CD8-positive, alpha-beta memory T cell (primary cell): ENCODE data around the gene RRH. TPM values are rescaled to one million over a fixed set of nuclear protein-coding genes. Genes with fewer than 3 reads are reported as not detected.

Experiments used
- CTCF ChIA-PET: fragments of 350-600 bp; sonication (Branson Sonifier 250); formaldehyde crosslinking; loops from one replicate; lab custom pipeline; 2021; ENCODE audit warnings: antibody characterized with exemption; lab: Charles Lee
- POLR2A ChIA-PET: fragments of 350-600 bp; sonication (Branson Sonifier 250); formaldehyde crosslinking; loops from one replicate; lab custom pipeline; 2021; ENCODE audit warnings: antibody characterized with exemption; lab: Charles Lee
- DNase-seq, 5 donors: peaks; one replicate each; pipeline versions ENCODE4 v3.0.0 to v3.0.0-alpha.2; 2020 to 2022; ENCODE audit warnings: mixed read lengths in 1 of 5
- H3K27ac ChIP-seq: one replicate; pipeline ENCODE4 v1.7.0; 2013; ENCODE audit warnings: low read depth, mild to moderate bottlenecking, low read length, moderate library complexity
- H3K27me3 ChIP-seq: 2 replicates; pipeline ENCODE4 v1.7.0; 2013; ENCODE audit warnings: low read length, mild to moderate bottlenecking; ENCODE audit not compliant: insufficient read depth, poor library complexity, severe bottlenecking
- H3K36me3 ChIP-seq: 2 replicates; pipeline ENCODE4 v1.7.0; 2013; ENCODE audit warnings: mild to moderate bottlenecking, low read length, moderate library complexity; ENCODE audit not compliant: insufficient read depth
- H3K4me1 ChIP-seq: 2 replicates; pipeline ENCODE4 v1.7.0; 2013; ENCODE audit warnings: mild to moderate bottlenecking, low read length, moderate library complexity; ENCODE audit not compliant: insufficient read depth
- H3K4me3 ChIP-seq: 2 replicates; pipeline ENCODE4 v1.7.0; 2013; ENCODE audit warnings: mild to moderate bottlenecking, low read length
- H3K9me3 ChIP-seq: 2 replicates; pipeline ENCODE4 v1.7.0; 2013; ENCODE audit warnings: mild to moderate bottlenecking, low read length
- H3K27ac Mint-ChIP-seq, 8 donors: one replicate each; pipeline ENCODE4 v1.8.0; 2020 to 2021; ENCODE audit warnings: mixed read lengths in 8 of 8, mild to moderate bottlenecking in 6 of 8, inconsistent platforms in 3 of 8, moderate library complexity in 3 of 8
- H3K27me3 Mint-ChIP-seq, 2 donors: one replicate each; pipeline ENCODE4 v1.8.0; 2020 to 2021; ENCODE audit warnings: mixed read lengths in 2 of 2, mild to moderate bottlenecking in 1 of 2, moderate library complexity in 1 of 2
- H3K36me3 Mint-ChIP-seq, 3 donors: one replicate each; pipeline ENCODE4 v1.8.0; 2020 to 2021; ENCODE audit warnings: mixed read lengths in 3 of 3, inconsistent platforms in 1 of 3, mild to moderate bottlenecking in 1 of 3
- H3K4me1 Mint-ChIP-seq, 3 donors: one replicate each; pipeline ENCODE4 v1.8.0; 2020 to 2021; ENCODE audit warnings: mixed read lengths in 3 of 3, inconsistent platforms in 1 of 3, mild to moderate bottlenecking in 1 of 3
- H3K4me3 Mint-ChIP-seq, 7 donors: one replicate each; pipeline ENCODE4 v1.8.0; 2020 to 2021; ENCODE audit warnings: mixed read lengths in 7 of 7, mild to moderate bottlenecking in 6 of 7, moderate library complexity in 4 of 7, inconsistent platforms in 2 of 7
- H3K9me3 Mint-ChIP-seq, 5 donors: one replicate each; pipeline ENCODE4 v1.8.0; 2020 to 2022; ENCODE audit warnings: mixed read lengths in 5 of 5, mild to moderate bottlenecking in 3 of 5, moderate library complexity in 2 of 5, inconsistent platforms in 1 of 5
- polyA plus RNA-seq: library from polyadenylated mRNA; unstranded; fragments of 300-500 nt; fragmentation: Illumina TruSeq; gene quantifications from one replicate; pipeline ENCODE4 v1.2.3, GENCODE V29; 2021
- total RNA-seq, 2 experiments: library from RNA; stranded (reverse); gene quantifications; one replicate each; pipeline ENCODE4 v1.2.3, GENCODE V29; 2021

Gene RRH
- total and polyA plus RNA-seq, 3 experiments from 2014 or later, result 0.16 to 0.44 TPM; not detected in 1

GRCh38 chr4:109818268-109818667 lies 9.5 kb upstream of the RRH start:
- no peak for DNase-seq
- Mint-ChIP-seq H3K4me3 (peak overlapping the region in 1 of 7 donors; percentile 39), H3K4me1 (peaks cover 37 to 58% (median 56%) of the 10 kb centered on the region in 3 donors), H3K9me3 (no peaks in the 10 kb centered on the region), H3K36me3 (peaks cover 0 to 66% (median 13%) of the 10 kb centered on the region in 3 donors), H3K27ac (peak overlapping the region in 3 of 8 donors; percentile 40 to 99 (median 67)), H3K27me3 (no peaks in the 10 kb centered on the region)
- H3K36me3 ChIP-seq, result peaks cover 17% of the 10 kb centered on the region
- no peaks in the 10 kb centered on the region for H3K27me3 ChIP-seq
- peaks cover 17% of the 10 kb centered on the region for H3K4me1 ChIP-seq
- H3K9me3 ChIP-seq, result no peaks in the 10 kb centered on the region
- H3K4me3 ChIP-seq, result no peak overlapping the region
- no peak overlapping the region for H3K27ac ChIP-seq
- ChIA-PET POLR2A (no interaction called here), CTCF (interaction anchor here (2.0 kb wide), 1 partner anchor 385 kb away, joined by 8 read pairs; no protein-coding TSS in a partner anchor)

DNA sequence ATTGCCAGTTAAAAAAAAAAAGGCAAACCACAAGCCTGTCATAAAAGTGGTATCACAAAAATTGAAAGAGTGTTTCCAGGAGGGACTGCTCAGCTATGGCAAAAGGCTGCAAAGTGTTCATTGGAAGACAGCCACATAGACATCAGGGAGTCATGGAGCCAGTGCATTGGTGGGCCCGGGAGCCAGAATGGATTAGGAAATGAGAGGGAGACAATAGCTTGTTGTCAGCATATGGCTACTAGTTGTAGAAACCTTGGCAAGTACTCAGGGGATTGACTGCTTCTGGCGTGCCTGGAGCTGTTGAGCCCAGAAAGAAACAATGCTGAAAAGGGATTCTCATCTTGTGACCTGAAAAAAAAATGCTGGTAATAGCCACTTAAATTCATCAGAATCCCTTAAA lies 7.2 kb upstream of the RRH start:
- Histone ChIP-seq H3K4me3 (no peak overlapping the region), H3K36me3 (peaks cover 23% of the 10 kb centered on the region), H3K27me3 (no peaks in the 10 kb centered on the region), H3K27ac (no peak overlapping the region), H3K9me3 (no peaks in the 10 kb centered on the region), H3K4me1 (peaks cover 13% of the 10 kb centered on the region)
- Mint-ChIP-seq H3K4me1 (peaks cover 30 to 53% (median 47%) of the 10 kb centered on the region in 3 donors), H3K27ac (peak overlapping the region in 5 of 8 donors; percentile 12 to 74 (median 64)), H3K9me3 (no peaks in the 10 kb centered on the region), H3K4me3 (no peak overlapping the region), H3K36me3 (peaks cover 0 to 72% (median 18%) of the 10 kb centered on the region in 3 donors), H3K27me3 (no peaks in the 10 kb centered on the region)
- ChIA-PET CTCF (no interaction called here), POLR2A (no interaction called here)
- no peak for DNase-seq

DNA sequence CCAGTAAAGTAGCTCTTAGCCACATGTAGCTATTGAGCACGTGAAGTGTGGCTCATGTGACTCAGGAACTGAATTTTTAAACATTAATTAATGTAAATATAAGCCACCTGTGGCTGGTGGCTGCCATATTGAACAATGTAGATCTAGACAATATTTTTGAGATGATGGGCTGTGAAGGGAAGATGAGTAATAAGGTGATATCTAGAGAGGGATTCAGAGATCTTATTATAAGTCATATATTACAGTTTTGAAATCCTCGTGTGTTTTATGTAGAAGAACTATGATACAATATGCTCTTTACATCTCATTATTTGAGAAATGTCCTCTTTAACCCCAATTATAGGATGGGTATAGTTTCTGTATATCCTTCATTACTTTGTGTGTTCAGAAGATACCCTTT lies 6.6 kb upstream of the RRH start:
- Histone ChIP-seq H3K4me1 (peaks cover 12% of the 10 kb centered on the region), H3K36me3 (peaks cover 23% of the 10 kb centered on the region), H3K27me3 (no peaks in the 10 kb centered on the region), H3K4me3 (no peak overlapping the region), H3K27ac (no peak overlapping the region), H3K9me3 (no peaks in the 10 kb centered on the region)
- ChIA-PET POLR2A (no interaction called here), CTCF (no interaction called here)
- Mint-ChIP-seq H3K27me3 (no peaks in the 10 kb centered on the region), H3K36me3 (peaks cover 0 to 69% (median 18%) of the 10 kb centered on the region in 3 donors), H3K4me3 (no peak overlapping the region), H3K4me1 (peaks cover 23 to 48% (median 41%) of the 10 kb centered on the region in 3 donors), H3K9me3 (no peaks in the 10 kb centered on the region), H3K27ac (peak overlapping the region in 4 of 8 donors; percentile 2 to 93 (median 47))
- no peak for DNase-seq

DNA sequence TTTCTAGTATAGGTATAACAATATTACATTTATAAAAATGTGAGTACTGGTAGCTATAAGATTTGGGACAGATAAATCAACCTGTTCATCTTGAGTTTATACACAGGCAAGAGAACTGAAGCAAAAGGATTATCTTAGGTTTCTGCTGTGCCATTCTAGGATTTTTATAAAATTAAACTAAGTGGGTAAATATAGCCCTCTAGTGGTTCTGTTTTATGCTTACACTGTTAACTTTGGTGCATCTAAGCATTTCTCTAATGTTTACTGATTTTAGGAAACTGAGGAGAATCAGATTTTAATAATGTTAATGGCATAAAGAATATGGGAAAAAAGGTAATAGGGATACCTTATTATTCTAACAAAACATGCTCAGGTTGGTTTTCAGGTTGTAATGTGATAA lies 1.1 kb upstream of the RRH start:
- DNase-seq, result peak in 2 of 5 donors; percentile 20 to 28
- Mint-ChIP-seq H3K36me3 (peaks cover 0 to 37% (median 7%) of the 10 kb centered on the region in 3 donors), H3K27me3 (no peaks in the 10 kb centered on the region), H3K4me3 (no peak overlapping the region), H3K9me3 (no peaks in the 10 kb centered on the region), H3K4me1 (peaks cover 0 to 4% (median 0%) of the 10 kb centered on the region in 3 donors), H3K27ac (no peak overlapping the region)
- ChIA-PET POLR2A (no interaction called here), CTCF (interaction anchor here (0.7 to 1.8 kb wide), 6 partner anchors 124 to 401 kb away, joined by 3 to 8 read pairs (median 3); partner anchors contain the start of gene SEC24B)
- no peaks in the 10 kb centered on the region for H3K27me3 ChIP-seq
- no peaks in the 10 kb centered on the region for H3K9me3 ChIP-seq
- no peak overlapping the region for H3K27ac ChIP-seq
- no peaks in the 10 kb centered on the region for H3K4me1 ChIP-seq
- peaks cover 12% of the 10 kb centered on the region for H3K36me3 ChIP-seq
- H3K4me3 ChIP-seq, result no peak overlapping the region

DNA sequence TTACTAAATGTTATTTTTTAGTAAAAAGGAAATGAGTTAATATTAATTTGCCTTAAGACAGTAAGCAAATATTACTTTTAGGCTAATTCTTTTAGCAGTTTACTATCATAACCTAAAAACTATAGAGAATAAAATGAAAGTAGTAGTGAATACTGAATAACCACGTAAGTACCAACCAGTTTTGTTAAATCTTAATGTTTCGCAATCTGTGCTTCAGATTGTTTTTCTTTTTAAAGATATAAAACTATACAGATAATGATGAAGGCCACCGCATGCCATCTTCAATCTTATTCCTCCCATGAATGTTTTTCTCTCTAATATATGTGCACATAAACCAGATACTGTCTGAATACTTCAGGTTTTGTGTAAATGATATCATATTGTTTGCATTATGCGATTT lies 6.0 kb downstream of the RRH start:
- Histone ChIP-seq H3K9me3 (no peaks in the 10 kb centered on the region), H3K4me3 (no peak overlapping the region), H3K4me1 (no peaks in the 10 kb centered on the region), H3K36me3 (no peaks in the 10 kb centered on the region), H3K27me3 (no peaks in the 10 kb centered on the region), H3K27ac (no peak overlapping the region)
- DNase-seq, result no peak
- no peaks in the 10 kb centered on the region for H3K4me1 Mint-ChIP-seq
- H3K27me3 Mint-ChIP-seq, result no peaks in the 10 kb centered on the region
- CTCF ChIA-PET, result no interaction called here
- POLR2A ChIA-PET, result no interaction called here
- H3K27ac Mint-ChIP-seq, result no peak overlapping the region
- H3K9me3 Mint-ChIP-seq, result peaks cover 0 to 1% (median 0%) of the 10 kb centered on the region in 5 donors
- H3K4me3 Mint-ChIP-seq, result no peak overlapping the region
- peaks cover 2 to 9% (median 3%) of the 10 kb centered on the region in 3 donors for H3K36me3 Mint-ChIP-seq

DNA sequence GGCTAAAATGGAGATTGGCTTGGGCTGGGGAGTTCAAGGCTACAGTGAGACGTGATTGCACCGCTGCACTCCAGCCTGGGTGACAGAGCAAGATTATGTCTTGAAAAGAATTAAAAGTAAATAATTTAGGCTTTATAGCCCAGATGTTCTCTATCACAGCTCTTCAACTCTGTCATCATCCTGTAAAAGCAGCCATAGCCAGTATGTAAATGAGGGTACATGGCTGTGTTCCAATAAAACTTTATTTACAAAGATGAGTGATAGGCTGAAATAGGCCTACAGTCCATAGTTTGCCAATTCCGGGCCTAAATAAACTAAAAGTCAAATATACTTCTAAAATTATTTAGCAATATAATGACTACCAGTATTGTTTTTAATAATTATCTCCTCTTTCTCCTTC lies 9.2 kb downstream of the RRH start:
- CTCF ChIA-PET, result no interaction called here
- no peak overlapping the region for H3K4me3 Mint-ChIP-seq
- peaks cover 0 to 1% (median 0%) of the 10 kb centered on the region in 5 donors for H3K9me3 Mint-ChIP-seq

GRCh38 chr4:109846395-109847098 lies 18.8 kb downstream of the RRH start:
- Histone ChIP-seq H3K4me1 (no peaks in the 10 kb centered on the region), H3K27ac (no peak overlapping the region), H3K9me3 (no peaks in the 10 kb centered on the region), H3K27me3 (no peaks in the 10 kb centered on the region), H3K4me3 (no peak overlapping the region), H3K36me3 (no peaks in the 10 kb centered on the region)
- no peak overlapping the region for H3K4me3 Mint-ChIP-seq
- DNase-seq, result no peak
- no peaks in the 10 kb centered on the region for H3K4me1 Mint-ChIP-seq
- peak overlapping the region in 1 of 8 donors; percentile 48 for H3K27ac Mint-ChIP-seq
- H3K27me3 Mint-ChIP-seq, result no peaks in the 10 kb centered on the region
- CTCF ChIA-PET, result no interaction called here
- H3K36me3 Mint-ChIP-seq, result peaks cover 0 to 2% (median 1%) of the 10 kb centered on the region in 3 donors
- no peaks in the 10 kb centered on the region for H3K9me3 Mint-ChIP-seq
- POLR2A ChIA-PET, result no interaction called here

More for the DNA sequence above, 9.2 kb downstream of the RRH start:
- Histone ChIP-seq H3K9me3 (no peaks in the 10 kb centered on the region), H3K36me3 (no peaks in the 10 kb centered on the region), H3K27ac (no peak overlapping the region), H3K27me3 (no peaks in the 10 kb centered on the region), H3K4me1 (no peaks in the 10 kb centered on the region), H3K4me3 (no peak overlapping the region)
- DNase-seq, result no peak
- Mint-ChIP-seq H3K36me3 (peaks cover 2 to 9% (median 2%) of the 10 kb centered on the region in 3 donors), H3K27me3 (no peaks in the 10 kb centered on the region), H3K27ac (no peak overlapping the region), H3K4me1 (no peaks in the 10 kb centered on the region)
- POLR2A ChIA-PET, result no interaction called here

DNA sequence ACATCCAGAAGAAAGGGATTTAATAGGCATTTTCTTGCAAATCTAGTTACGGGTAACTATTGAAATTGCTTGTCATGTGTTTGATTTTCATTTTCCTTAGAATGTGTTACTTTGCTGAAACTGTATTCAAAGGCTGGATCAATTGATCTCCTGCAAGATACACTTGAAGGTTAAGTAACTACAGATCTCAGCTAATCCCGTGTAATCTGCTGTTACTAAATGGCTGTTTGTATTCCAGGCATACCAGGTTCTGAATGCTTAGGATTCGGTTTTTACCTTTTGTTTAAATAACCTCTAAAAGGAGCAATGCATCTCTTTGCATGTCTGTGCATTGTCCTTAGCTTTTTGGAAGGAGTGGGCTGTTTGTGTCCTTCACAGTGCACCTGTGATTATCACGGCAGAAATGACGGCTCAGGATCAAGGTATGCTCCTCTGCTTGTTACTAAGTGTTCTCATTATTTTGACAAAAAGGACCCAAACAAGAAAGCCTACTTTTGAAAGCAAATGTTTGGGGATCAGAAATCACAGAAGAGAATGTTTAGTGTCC lies 20.2 kb downstream of the RRH start, which contains the start of gene LRIT3:
LRIT3 (plus strand) TSS at position 212 of the 547 bp plus-strand sequence; CDS start at position 307, 95 bp downstream.
- H3K4me3 ChIP-seq, result no peak within 1 kb of the TSS
- Mint-ChIP-seq H3K27ac (no peak within 1 kb of the TSS), H3K4me1 (peaks cover 0 to 4% (median 0%) of the 10 kb centered on the region in 3 donors), H3K4me3 (no peak within 1 kb of the TSS), H3K9me3 (no peaks in the 10 kb centered on the region), H3K27me3 (no peaks in the 10 kb centered on the region), H3K36me3 (peaks cover 0 to 4% (median 2%) of the 10 kb centered on the region in 3 donors)
- H3K4me1 ChIP-seq, result no peaks in the 10 kb centered on the region
- no peaks in the 10 kb centered on the region for H3K36me3 ChIP-seq
- POLR2A ChIA-PET, result no interaction called here
- H3K27me3 ChIP-seq, result no peaks in the 10 kb centered on the region
- CTCF ChIA-PET, result no interaction called here
- no peak for DNase-seq
- H3K9me3 ChIP-seq, result no peaks in the 10 kb centered on the region
- H3K27ac ChIP-seq, result no peak within 1 kb of the TSS
